ENCODE measurements around the gene CKMT1A. TPM values are rescaled to one million over a fixed set of nuclear protein-coding genes. Genes with fewer than 3 reads are reported as not detected.
"Not testable (repeated sequence)": the region's sequence is repeated elsewhere in the genome, so short reads cannot be mapped to it uniquely, and the experiment has no call there.

The CKMT1A gene
- total and polyA plus RNA-seq, 7 donors: 0.03 to 0.14 (median 0.12) TPM; not detected in 4

GRCh38 chr15:43735416-43735815 lies 41.8 kb downstream of the CKMT1A start:
- Histone ChIP-seq H3K27ac (no peak overlapping the region), H3K9me3 (no peaks in the 10 kb centered on the region), H3K4me1 (no peaks in the 10 kb centered on the region), H3K27me3 (ENCODE audit: insufficient read depth in 3 of 3, low read length in 2 of 3) (no peaks in the 10 kb centered on the region), H3K4me3 (no peak overlapping the region), H3K36me3 (ENCODE audit: insufficient read depth in 1 of 2, low read depth in 1 of 2) (no peaks in the 10 kb centered on the region)
- ATAC-seq (no peak), DNase-seq (no peak)
- TF ChIP-seq CTCF (IDR thresholded peaks at IDR 0.05): no peak
- WGBS, 3 donors: 77 to 82% (median 81%) methylated on average over 6 of the region's 6 CpGs
- intact Hi-C loops (cut with DNase I): no loop called here

- H3K4me1 ChIP-seq; intact Hi-C loops (cut with DNase I); H3K27me3 ChIP-seq (ENCODE audit: insufficient read depth in 3 of 3, low read length in 2 of 3); H3K36me3 ChIP-seq (ENCODE audit: insufficient read depth in 1 of 2, low read depth in 1 of 2); H3K9me3 ChIP-seq: not testable (repeated sequence)
- WGBS, 3 donors: 0 to 1% (median 1%) methylated on average over 44 to 84 of the region's 84 CpGs
- ATAC-seq (peak; percentile 98 to 99 (median 98)), DNase-seq (peak; percentile 94 to 96)
- Histone ChIP-seq H3K4me3 (peak within 1 kb of the TSS; percentile 86), H3K27ac (peak within 1 kb of the TSS; percentile 92)
Observed at GRCh38 chr15:43746245-43746902, 52.7 kb downstream of the CKMT1A start, which contains the start of gene PDIA3. PDIA3 (plus strand) TSS chr15:43746438; CDS start chr15:43746540, 102 bp downstream.

GRCh38 chr15:43746903-43747309 lies 53.2 kb downstream of the CKMT1A start:
- H3K27me3 ChIP-seq (ENCODE audit: insufficient read depth in 3 of 3, low read length in 2 of 3); DNase-seq; intact Hi-C loops (cut with DNase I); H3K4me1 ChIP-seq; H3K36me3 ChIP-seq (ENCODE audit: insufficient read depth in 1 of 2, low read depth in 1 of 2); H3K9me3 ChIP-seq: not testable (repeated sequence)
- H3K4me3 ChIP-seq: peak overlapping the region; percentile 86
- 1 to 7% (median 2%) methylated on average over 9 to 12 of the region's 12 CpGs for WGBS, 3 donors
- ATAC-seq: peak; percentile 32 to 52 (median 42)
- peak overlapping the region; percentile 92 for H3K27ac ChIP-seq

GRCh38 chr15:43748376-43748775 lies 54.7 kb downstream of the CKMT1A start:
- intact Hi-C loops (cut with DNase I): no loop called here
- WGBS, 3 donors: 70 to 75% (median 73%) methylated on average over 3 of the region's 3 CpGs
- H3K36me3 ChIP-seq (ENCODE audit: insufficient read depth in 1 of 2, low read depth in 1 of 2): peaks cover 0 to 20% of the 10 kb centered on the region in 2 donors
- DNase-seq (no peak), ATAC-seq (no peak)
- H3K27me3 ChIP-seq (ENCODE audit: insufficient read depth in 3 of 3, low read length in 2 of 3): no peaks in the 10 kb centered on the region
- no peak for TF ChIP-seq CTCF (IDR thresholded peaks at IDR 0.05)
- no peak overlapping the region for H3K27ac ChIP-seq
- no peaks in the 10 kb centered on the region for H3K9me3 ChIP-seq
- H3K4me3 ChIP-seq: peak overlapping the region; percentile 86
- H3K4me1 ChIP-seq: peaks cover 8% of the 10 kb centered on the region

Other genes starting within 250 kb of the CKMT1A start
- gene TP53BP1, start 200.7 kb upstream of the CKMT1A start, total RNA-seq: 10 to 100 TPM; 11.6 to 31.3 (median 24.2) TPM
- 10 to 100 TPM in 2 of 3 donors, 1 to 10 TPM in 1; 7.4 to 13.9 (median 12.8) TPM for gene TP53BP1, start 200.7 kb upstream of the CKMT1A start, polyA plus RNA-seq
- gene MAP1A, start 176.3 kb upstream of the CKMT1A start, total RNA-seq: 10 to 100 TPM in 1 of 4 donors, 1 to 10 TPM in 3; 2.7 to 25.1 (median 7.9) TPM
- gene MAP1A, start 176.3 kb upstream of the CKMT1A start, polyA plus RNA-seq: 1 to 10 TPM in 2 of 3 donors, under 1 TPM in 1; 0.63 to 1.7 (median 1.3) TPM
- 10 to 100 TPM; 19.3 to 37.3 (median 27.9) TPM for gene PPIP5K1, start 103.7 kb upstream of the CKMT1A start, total RNA-seq
- gene PPIP5K1, start 103.7 kb upstream of the CKMT1A start, polyA plus RNA-seq: 10 to 100 TPM in 1 of 3 donors, 1 to 10 TPM in 2; 4.5 to 14.2 (median 5.2) TPM
- under 1 TPM in 1 of 4 donors, not detected in 3; 0.21 TPM for gene CKMT1B, start 99.8 kb upstream of the CKMT1A start, total RNA-seq
- under 1 TPM in 2 of 3 donors, not detected in 1; 0.10 to 0.14 TPM for gene CKMT1B, start 99.8 kb upstream of the CKMT1A start, polyA plus RNA-seq
- gene STRC, start 75.1 kb upstream of the CKMT1A start, total RNA-seq: under 1 TPM in 3 of 4 donors, not detected in 1; 0.08 to 0.62 (median 0.20) TPM
- under 1 TPM in 2 of 3 donors, not detected in 1; 0.10 to 0.31 TPM for gene STRC, start 75.1 kb upstream of the CKMT1A start, polyA plus RNA-seq
- 1 to 10 TPM in 3 of 4 donors, under 1 TPM in 1; 0.87 to 1.4 (median 1.2) TPM for gene CATSPER2, start 45.0 kb upstream of the CKMT1A start, total RNA-seq
- 1 to 10 TPM in 2 of 3 donors, under 1 TPM in 1; 0.80 to 3.2 (median 3.1) TPM for gene CATSPER2, start 45.0 kb upstream of the CKMT1A start, polyA plus RNA-seq
- gene PDIA3, start 52.6 kb downstream of the CKMT1A start, total RNA-seq: 10 to 100 TPM; 49.5 to 81.9 (median 66.7) TPM
- 10 to 100 TPM; 48.0 to 89.0 (median 50.0) TPM for gene PDIA3, start 52.6 kb downstream of the CKMT1A start, polyA plus RNA-seq
- 1 to 10 TPM; 1.3 to 8.5 (median 2.3) TPM for gene ELL3, start 83.1 kb downstream of the CKMT1A start, total RNA-seq
- gene ELL3, start 83.1 kb downstream of the CKMT1A start, polyA plus RNA-seq: 1 to 10 TPM; 1.5 to 4.6 (median 4.1) TPM
- gene SERF2, start 98.5 kb downstream of the CKMT1A start, total RNA-seq: 1,000 to 10,000 TPM in 1 of 4 donors, 100 to 1,000 TPM in 3; 471 to 1,023 (median 623) TPM
- 1,000 to 10,000 TPM; 1,091 to 1,648 (median 1,147) TPM for gene SERF2, start 98.5 kb downstream of the CKMT1A start, polyA plus RNA-seq
- under 1 TPM; 0.18 to 0.30 (median 0.21) TPM for gene SERINC4, start 106.4 kb downstream of the CKMT1A start, total RNA-seq
- under 1 TPM; 0.15 to 0.93 (median 0.57) TPM for gene SERINC4, start 106.4 kb downstream of the CKMT1A start, polyA plus RNA-seq
- gene HYPK, start 106.7 kb downstream of the CKMT1A start, total RNA-seq: 10 to 100 TPM; 17.7 to 28.0 (median 18.9) TPM
- gene HYPK, start 106.7 kb downstream of the CKMT1A start, polyA plus RNA-seq: 10 to 100 TPM in 2 of 3 donors, under 1 TPM in 1; 0.77 to 36.5 (median 26.4) TPM
- gene MFAP1, start 130.8 kb downstream of the CKMT1A start, total RNA-seq: 10 to 100 TPM; 18.0 to 21.4 (median 20.7) TPM
- gene MFAP1, start 130.8 kb downstream of the CKMT1A start, polyA plus RNA-seq: 10 to 100 TPM; 17.2 to 31.4 (median 23.5) TPM
- gene WDR76, start 133.1 kb downstream of the CKMT1A start, total RNA-seq: under 1 TPM; 0.47 to 0.88 (median 0.75) TPM
- under 1 TPM; 0.34 to 0.70 (median 0.59) TPM for gene WDR76, start 133.1 kb downstream of the CKMT1A start, polyA plus RNA-seq